RPMI7951 (cell line): Measurements from ENCODE around the gene ICOSLG. TPM values are rescaled to one million over a fixed set of nuclear protein-coding genes. Genes with fewer than 3 reads are reported as not detected.
"Not testable (repeated sequence)": the region's sequence is repeated elsewhere in the genome, so short reads cannot be mapped to it uniquely, and the experiment has no call there.

ENCODE experiments used
- DNase-seq: peaks from one replicate; pipeline ENCODE4 v3.0.0-alpha.2; 2012; ENCODE audit warnings: low read depth
- total RNA-seq: library from RNA; depleted of rRNA; stranded (reverse); fragments of >200 nt; shearing (Covaris generic); gene quantifications from 2 replicates; pipeline ENCODE4 v1.2.3, GENCODE V29; 2014

The ICOSLG gene
- total RNA-seq, 1 experiment from 2014 or later, result 4.6 TPM

GRCh38 chr21:44265734-44266270 is 25.1 kb upstream of the ICOSLG start:
- no peak for DNase-seq

DNA sequence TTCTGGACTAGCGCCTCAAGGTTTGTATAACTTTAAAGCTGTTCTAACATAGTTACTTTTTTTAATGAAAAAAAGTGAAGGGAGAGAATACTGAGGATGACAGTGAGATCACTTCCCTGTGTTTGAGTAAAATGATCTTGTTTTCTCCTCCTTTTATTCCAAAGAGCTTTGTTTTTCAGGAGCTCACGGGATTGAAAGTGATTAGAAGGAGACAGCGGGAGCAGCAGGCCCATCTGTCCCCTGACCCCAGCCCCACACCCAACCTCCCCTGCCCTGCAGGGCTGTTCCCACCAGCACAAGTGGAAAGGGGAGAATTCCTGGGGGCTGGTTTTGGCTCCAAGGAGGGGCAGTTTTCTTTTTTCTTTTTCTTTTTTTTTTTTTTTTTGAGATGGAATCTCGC is 23.0 kb upstream of the ICOSLG start:
- DNase-seq, result no peak

DNA sequence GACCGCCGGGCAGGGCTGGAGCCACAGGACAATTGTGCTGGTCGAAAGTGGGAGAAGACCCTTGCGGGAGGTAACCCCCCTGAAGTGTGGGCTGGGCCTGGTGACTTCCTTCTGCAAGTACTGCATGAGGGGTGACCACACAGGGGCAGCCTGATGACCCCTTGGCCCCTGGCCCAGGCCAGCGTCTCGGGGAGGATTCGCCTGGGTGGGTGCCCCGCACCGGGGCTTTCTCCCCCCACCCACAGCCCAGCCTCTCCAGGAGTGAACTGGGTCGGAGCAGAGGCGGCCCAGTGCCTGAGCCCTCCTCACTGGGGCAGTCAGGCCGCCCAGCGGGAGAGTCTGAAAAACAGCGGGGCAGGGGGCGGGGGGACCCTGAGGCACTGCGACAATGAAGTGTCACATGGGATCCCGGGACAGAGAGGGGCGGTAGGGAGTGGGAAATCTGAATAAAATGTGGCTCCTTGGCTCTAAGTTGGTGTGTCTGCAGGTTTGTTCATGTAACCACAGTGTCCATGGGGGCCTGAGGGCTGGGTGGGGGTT is 22.5 kb upstream of the ICOSLG start:
- DNase-seq, result no peak

- DNase-seq, result no peak
Measured at GRCh38 chr21:44262338-44263056, 21.8 kb upstream of the ICOSLG start.

GRCh38 chr21:44261675-44262295 is 21.0 kb upstream of the ICOSLG start, which contains the start of gene DNMT3L:
TSS of gene DNMT3L (minus strand) at chr21:44261897. CDS start at chr21:44261259, 638 bp downstream.
- DNase-seq, result no peak

GRCh38 chr21:44260791-44261631 is 20.3 kb upstream of the ICOSLG start:
- DNase-seq, result no peak

DNA sequence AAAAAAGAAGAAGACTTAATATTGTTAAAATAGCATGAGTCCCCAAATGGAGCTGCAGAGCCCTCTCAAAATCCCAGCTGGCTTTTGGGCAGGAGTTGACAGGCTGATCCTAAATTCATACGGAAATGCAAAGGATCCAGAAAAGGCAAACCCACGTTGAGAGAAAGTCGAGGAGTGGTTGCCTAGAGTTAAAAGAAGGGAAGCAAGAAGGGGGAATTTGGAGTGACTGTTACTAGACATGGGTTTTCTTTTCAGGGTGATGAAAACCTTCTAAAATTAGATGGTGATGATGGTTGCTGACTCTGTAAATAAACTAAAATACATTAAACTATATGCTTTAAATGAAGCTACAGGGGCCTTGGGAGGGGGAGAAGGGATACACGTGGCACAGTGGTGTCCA is 19.3 kb upstream of the ICOSLG start:
- DNase-seq, result no peak

DNA sequence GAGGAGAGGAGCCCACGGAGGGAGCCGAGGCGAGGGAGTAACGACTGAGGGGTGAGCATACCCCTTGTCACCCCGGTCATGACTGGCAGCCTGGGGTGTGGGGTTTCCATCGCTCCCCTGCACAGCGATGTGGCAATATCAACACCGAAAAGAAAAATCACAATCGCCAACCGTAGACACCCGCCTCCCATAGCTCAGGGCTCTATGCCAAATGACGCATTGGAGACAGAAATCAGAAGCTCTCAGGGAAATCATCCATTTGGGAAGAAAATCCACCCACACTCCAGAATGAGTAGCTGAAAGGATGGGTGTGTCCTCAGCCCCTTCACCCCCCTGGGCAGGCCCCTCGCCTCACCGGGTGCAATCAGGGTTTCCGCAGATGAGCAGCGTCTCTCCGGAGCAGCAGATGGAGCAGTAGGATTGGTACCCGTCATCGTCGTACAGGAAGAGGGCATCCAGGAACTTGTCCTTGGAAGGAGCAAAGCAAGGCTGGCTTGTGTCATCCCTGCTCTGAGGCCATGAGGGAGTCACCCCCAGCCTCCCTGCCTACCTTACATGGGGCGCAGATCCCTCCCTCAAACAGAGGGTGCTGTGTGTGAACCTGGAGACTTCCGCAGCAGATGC is 18.5 kb upstream of the ICOSLG start:
- peak; percentile 71 for DNase-seq

GRCh38 chr21:44258056-44258725 is 17.4 kb upstream of the ICOSLG start:
- no peak for DNase-seq

- DNase-seq, result peak; percentile 20
Measured at GRCh38 chr21:44255511-44255981, 14.8 kb upstream of the ICOSLG start.

GRCh38 chr21:44253832-44254710 is 13.3 kb upstream of the ICOSLG start:
- DNase-seq, result no peak

DNA sequence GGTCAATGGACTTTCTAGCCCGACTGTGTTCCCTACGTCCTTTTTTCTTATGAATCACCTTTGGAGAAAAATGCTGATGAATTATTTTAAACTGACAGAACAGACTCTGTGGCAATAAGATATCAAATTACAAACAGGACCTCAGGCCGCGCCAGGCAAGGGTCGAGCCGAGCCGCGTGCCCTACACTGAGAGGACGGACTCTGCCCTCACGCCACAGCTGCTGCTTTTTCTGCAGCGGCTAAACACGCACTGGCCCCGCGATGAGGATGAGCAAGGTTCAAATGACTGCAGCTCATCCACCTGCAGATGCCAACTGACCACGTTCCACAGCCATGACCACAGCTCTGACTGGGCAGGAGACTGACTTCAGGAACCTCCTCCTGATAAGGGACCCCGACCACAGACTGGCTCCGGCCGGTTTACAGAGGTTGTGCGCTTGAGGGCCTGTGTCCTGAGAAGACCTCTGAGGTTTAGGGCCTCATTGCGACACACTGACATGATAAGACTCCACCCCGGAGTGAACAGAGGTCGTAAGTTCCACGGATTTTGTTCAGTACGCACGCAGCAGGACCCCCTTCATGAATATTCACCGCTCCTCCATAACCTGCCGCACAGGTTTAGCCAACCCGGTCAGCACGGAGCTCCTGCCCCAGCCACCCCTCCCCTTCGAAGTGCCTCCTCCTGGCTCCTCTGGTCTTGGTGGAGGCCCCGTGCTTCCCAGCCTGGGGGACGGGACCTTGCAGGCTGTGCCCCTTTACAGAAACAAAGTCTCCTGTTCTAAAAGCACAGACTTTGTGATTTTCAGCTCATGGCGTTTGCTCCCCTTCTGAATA is 8.7 kb upstream of the ICOSLG start:
- DNase-seq, result not testable (repeated sequence)

DNA sequence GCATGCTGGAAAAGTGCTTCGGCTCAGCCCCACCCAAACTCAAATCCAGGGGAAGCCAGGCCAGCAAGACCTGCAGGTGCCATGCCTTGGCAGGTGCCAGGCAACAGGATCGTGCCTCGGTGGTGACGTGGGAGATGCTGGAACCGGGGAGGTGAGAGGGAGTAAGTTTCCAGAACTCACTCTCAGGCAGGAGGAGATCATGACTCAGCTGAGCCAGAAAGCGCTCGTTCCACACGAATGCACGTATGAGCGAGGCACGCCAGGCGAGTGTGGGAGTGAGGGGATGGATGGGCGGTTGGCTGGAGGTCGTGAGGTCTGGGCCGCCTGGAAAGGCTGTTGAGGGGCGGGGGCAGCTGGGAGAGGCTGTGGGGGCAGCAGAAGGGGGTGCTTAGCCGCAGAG is 7.2 kb upstream of the ICOSLG start:
- DNase-seq, result not testable (repeated sequence)

- not testable (repeated sequence) for DNase-seq
Measured at GRCh38 chr21:44243980-44244379, 3.2 kb upstream of the ICOSLG start.

DNA sequence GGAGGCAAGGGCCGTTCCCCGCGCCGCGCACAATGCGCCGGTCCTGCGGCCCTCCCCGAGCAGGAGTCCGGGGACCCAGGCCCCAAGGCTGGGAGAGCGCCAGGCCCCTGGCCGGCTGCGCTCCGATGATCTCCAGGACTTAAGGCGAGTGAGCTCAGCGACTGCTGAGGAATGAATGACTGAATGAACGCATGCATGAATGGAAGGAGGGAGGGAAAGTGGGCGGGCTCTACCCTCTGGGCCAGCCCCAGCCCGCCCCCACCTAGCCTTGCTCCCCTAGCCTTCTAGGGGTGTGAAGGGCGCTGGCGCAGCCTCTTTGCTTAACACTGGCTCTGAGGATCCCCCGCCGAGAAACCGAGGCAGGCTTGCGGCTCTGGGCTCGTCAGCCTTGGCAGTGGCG is 538 bp upstream of the ICOSLG start:
- not testable (repeated sequence) for DNase-seq

- not testable (repeated sequence) for DNase-seq
Measured at GRCh38 chr21:44240353-44240752, 390 bp downstream of the ICOSLG start.

GRCh38 chr21:44229561-44229960 is 11.2 kb downstream of the ICOSLG start:
- not testable (repeated sequence) for DNase-seq

- DNase-seq, result not testable (repeated sequence)
Measured at GRCh38 chr21:44228109-44228508, 12.6 kb downstream of the ICOSLG start.

DNA sequence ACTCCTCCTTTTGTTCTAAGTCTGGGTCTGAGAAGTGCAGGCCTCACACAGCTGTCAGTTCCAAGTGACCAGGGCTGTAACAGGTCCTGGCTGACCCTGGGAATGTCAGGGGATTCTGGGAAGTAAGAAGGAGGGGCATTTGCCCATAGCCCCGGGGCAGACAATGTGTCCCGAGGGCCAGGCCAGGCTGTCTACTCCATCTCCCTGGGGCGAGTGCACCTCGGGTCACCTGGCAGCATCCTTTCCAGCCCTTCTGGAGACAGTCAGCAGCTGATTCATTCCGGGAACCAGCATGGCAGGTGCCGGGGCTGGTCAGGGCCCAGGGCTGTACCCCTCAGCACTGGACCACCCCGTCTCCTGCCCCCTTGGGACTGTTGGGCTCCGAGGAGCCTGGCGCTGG is 13.1 kb downstream of the ICOSLG start:
- not testable (repeated sequence) for DNase-seq
